ENCODE data around the gene VTI1A.

- TF ChIP-seq POLR2A (IDR thresholded peaks at IDR 0.05) (no peak), CTCF (IDR thresholded peaks at IDR 0.05) (no peak)
Observed at GRCh38 chr10:112784022-112784461, 337.0 kb downstream of the VTI1A start.
